COR-L47 (cell line): ENCODE results near the gene PPRC1.
A peak's percentile ranks its signal among the peaks of the same experiment; 100 is the strongest.

Source experiments
- DNase-seq: peaks from one replicate; lab custom pipeline; 2025; lab: John Stamatoyannopoulos, UW

PPRC1 gene

DNA sequence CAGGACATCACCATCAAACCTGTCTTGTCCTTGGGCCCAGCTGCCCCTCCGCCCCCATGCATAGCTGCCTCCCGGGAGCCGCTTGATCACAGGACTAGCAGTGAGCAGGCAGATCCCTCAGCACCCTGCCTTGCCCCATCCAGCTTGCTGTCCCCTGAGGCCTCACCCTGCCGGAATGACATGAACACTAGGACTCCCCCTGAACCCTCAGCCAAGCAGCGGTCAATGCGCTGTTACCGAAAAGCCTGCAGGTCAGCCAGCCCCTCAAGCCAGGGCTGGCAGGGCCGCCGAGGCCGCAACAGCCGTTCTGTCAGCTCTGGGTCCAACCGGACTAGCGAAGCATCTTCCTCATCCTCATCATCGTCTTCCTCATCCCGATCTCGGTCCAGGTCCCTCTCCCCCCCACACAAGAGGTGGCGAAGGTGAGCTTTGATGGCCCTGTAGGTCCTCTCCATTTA is 14.2 kb downstream of the PPRC1 start:
- no peak for DNase-seq

DNA sequence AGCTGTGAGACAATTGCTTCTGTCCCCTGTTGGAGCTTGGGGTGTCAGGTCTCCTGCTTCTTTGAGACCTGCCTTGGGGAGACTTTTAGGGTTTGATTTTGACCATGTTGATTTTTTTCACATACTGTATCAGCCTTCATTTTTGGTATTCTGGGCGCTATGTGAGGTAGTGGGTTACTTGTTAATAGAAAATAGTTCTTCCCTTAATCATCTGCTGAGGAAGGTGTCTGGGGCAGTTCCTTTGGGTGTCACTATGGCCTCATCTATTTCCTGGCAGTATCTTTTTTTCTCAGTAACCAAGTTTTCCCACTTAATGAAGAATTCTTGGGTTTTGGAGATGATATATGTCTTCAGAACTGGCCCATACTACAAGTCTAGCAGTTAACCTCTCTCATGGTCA is 14.7 kb downstream of the PPRC1 start:
- no peak for DNase-seq

DNA sequence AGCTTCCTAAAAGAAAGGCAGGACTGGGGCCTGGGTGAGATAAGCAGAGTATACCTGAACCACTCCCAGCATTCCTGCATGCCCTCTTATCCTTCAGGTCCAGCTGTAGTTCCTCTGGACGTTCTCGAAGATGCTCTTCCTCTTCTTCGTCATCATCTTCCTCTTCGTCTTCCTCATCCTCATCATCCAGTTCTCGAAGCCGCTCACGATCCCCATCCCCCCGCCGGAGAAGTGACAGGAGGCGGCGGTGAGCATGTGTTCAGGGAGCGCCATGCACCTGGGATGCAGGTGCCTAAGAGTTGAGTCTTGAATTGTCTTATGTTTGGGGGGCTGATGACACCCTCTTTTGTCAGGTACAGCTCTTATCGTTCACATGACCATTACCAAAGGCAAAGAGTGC is 15.4 kb downstream of the PPRC1 start:
- no peak for DNase-seq

DNA sequence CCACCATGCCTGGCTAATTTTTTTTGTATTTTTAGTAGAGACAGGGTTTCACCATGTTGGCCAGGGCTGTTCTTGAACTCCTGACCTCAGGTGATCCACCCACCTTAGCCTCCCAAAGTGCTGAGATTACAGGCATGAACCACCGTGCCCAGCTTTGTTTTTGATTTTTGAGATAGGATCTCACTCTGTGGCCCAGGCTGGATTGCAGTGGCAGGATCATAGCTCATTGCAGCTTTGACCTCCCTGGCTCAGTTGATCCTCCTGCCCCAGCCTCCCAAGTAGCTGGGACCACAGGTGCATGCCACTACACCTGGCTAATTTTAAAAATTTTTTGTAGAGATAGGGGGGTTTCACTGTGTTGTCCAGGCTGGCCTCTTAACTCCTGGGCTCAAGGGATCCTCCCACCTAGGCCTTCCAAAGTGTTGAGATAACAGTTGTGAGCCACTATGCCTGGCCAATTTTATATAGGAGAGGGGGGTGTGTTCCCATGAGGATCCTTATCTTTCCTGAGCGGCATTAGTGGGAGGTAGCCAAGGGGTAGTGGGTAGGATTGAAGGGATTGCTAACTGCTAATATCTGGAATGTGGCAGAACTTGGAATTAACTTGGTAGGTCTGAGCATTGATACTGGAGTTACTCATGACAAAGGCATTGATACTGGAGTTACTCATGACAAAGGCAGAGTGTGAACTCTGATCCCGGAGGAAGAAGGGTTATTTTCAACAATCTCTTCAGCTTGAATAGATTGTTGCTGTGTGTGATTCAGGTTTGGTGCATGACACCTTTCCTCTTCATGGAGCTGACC is 18.3 kb downstream of the PPRC1 start:
- DNase-seq, result no peak

DNA sequence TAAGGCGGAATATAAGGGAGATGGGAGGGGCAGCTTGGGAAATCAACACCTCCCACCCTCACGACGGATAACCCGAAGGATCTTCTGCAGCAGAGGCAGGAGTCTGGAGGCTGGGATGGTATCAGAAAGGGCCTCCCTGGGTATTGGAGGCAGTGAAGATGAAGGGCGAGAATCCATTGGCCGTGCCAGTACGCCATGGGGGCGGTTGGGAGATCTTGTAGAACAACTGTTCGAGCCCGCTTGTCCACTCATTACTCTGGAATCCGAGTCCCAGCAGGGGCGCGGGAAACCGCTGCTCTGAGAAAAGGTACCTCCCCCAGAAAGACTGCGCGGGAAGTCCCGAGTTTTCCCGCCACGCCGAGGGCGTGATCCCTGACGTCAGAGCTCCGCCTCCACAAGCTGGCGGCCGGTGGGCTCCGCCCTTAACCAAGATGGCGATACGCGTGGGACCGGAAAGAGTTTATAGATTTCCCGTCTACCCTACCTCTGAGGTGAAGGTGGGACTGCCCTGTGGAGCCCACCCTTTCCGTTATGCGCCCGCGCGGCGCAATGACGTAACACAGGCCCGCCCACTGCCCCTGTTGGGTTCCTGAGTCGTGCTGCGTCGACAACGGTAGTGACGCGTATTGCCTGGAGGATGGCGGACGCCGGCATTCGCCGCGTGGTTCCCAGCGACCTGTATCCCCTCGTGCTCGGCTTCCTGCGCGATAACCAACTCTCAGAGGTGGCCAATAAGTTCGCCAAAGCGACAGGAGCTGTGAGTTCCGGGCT is 19.1 kb downstream of the PPRC1 start, which contains the start of gene NOLC1:
TSS of gene NOLC1 (plus strand) at position 616 of the 771 bp plus-strand sequence. CDS start at position 638, 22 bp downstream.
- DNase-seq, result peak; percentile 91

- DNase-seq, result no peak
Measured at GRCh38 chr10:102152545-102152890, 19.7 kb downstream of the PPRC1 start.

GRCh38 chr10:102153093-102153620 is 20.3 kb downstream of the PPRC1 start:
- DNase-seq, result no peak

DNA sequence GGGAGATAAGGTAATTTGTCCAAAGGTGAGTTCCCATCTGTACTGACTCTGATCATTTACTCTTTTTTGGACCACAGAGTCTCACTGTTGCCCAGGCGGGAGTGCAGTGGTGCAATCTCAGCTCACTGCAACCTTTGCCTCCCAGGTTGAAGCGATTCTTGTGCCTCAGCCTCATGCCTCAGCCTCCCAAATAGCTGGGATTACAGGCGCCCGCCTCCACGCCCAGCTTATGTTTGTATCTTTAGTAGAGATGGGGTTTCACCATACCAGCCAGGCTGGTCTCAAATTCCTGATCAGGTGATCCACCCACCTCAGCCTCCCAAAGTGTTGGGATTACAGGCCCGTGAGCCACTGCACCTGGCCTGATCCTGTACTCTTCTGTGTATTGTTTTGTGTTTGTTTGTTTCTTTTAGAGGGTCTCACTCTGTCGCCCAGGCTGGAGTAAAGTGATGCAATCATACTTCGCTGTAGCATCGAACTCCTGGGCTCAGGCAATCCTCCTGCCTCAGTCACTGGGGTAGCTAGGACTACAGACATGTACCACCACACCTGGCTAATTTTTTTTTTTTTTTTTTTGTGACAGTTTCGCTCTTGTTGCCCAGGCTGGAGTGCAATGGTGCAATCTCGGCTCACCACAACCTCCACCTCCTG is 21.8 kb downstream of the PPRC1 start:
- no peak for DNase-seq

- DNase-seq, result no peak
Measured at GRCh38 chr10:102157224-102157623, 24.4 kb downstream of the PPRC1 start.

DNA sequence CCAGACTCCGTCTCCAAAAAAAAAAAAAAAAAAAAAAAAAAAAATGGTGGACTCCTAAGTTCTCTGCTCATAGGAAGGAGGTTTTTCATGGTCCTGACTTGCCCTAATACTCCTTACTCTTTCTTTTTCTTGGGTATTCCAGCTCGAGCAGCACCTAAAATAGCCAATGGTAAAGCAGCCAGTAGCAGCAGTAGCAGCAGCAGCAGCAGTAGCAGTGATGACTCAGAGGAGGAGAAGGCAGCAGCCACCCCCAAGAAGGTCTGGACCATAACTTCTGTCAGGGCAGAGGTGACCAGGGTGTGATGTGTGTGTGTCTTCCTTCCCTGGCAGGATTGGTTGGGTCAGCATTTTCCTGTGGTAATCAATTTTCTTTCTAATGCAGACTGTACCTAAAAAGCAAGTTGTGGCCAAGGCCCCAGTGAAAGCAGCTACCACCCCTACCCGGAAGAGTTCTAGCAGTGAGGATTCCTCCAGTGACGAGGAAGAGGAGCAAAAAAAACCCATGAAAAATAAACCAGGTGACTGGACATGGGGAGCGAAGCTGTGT is 26.3 kb downstream of the PPRC1 start:
- no peak for DNase-seq

DNA sequence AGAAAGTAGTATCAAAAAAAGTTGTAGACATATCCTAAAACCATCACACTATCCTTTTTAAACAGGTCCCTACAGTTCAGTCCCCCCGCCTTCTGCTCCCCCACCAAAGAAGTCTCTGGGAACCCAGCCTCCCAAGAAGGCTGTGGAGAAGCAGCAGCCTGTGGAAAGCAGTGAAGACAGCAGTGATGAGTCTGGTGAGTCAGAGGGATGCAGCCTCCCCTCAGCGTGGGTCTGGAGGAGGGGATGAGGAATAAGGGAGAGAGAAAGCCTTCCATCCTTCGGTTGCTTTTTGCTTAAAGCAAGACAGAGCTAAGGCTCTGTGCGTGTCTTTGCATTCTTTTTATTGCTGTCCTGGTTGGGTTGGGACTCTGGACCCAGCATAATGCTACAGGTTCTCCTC is 27.0 kb downstream of the PPRC1 start:
- no peak for DNase-seq

DNA sequence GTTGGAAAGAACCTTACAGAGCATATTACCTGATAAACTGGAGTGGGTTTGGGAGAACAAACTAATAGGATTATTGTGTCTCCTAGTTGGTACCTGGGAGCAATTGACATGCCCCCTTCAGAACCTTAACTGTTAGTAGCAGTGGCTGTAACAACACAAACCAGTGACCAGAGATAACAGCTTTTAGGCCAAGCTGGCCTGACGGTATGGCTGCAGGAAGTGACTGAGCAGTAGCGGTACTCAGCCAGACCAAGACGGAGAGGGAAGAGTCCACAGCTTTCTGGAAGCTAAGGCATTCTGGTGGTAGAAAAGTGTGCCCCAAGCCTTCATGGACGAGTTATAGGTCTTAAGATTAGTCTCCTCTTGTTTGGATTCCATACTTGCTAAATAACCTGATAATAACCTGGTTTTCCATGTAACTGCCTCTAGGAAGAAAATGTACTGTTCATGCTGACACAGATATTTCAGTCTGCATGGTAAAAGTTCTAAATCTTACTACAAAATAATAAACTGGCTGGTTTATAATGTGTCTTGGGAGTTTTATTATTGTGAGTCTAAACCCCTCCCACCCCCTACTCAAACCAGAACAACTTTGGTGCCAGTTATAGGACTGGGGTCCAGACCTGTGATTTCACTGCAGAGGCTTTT is 30.6 kb downstream of the PPRC1 start:
- DNase-seq, result no peak

DNA sequence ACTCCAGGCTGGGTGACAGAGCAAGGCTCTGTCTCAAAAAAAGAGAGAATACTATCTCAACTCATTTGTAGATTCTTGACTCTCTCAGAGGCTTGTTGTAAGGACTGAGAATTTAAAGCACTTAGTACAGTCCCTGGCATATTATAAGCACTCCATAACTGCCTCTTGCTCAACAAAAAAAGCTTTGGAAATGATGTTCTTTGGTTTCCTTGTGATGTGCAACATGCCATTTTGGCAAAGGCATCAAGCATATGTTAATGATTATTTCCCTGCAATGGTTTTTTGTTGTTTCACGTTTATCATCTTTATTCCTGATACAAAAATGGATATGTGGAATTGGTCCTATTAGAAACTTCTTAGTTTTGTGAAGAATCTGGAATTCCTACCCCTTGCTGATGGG is 35.0 kb downstream of the PPRC1 start:
- no peak for DNase-seq

DNA sequence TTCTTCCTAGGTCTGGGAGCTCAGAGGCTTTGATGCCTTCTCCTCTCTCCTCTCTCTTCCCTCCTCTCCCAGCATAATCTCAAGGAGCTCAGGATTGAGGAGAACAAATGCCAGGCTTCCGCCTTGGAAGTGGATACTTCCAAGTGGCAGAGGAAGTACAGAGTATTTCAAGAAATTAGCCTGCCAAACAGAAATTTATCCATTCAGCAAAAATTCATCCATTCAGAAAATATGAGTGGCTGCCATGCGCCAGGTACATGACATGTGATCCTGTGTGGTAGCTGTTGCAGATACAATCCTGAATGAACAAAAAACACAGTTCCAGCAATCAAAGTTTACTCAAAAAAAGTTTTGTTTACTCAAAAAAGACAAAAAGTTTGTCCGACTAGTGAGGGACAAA is 37.8 kb downstream of the PPRC1 start:
- no peak for DNase-seq

DNA sequence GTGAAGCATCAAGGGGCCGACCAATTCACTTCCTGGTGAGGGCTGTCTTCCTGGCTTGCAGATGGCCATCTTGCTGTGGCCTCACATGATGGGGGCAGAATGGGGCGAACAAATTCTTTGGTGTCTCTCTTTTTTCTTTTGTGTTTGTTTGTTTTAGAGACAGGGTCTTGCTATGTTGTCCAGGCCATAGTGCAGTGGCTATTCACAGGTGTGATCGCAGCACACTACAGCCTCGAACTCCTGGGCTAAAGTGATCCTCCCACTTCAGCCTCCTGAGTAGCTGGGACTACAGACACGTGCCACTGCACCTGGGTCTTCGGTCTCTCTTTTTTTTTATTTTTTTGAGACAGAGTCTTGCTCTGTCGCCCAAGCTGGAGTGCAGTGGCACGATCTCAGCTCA is 39.4 kb downstream of the PPRC1 start:
- DNase-seq, result no peak

GRCh38 chr10:102175415-102175814 is 42.6 kb downstream of the PPRC1 start:
- DNase-seq, result no peak

DNA sequence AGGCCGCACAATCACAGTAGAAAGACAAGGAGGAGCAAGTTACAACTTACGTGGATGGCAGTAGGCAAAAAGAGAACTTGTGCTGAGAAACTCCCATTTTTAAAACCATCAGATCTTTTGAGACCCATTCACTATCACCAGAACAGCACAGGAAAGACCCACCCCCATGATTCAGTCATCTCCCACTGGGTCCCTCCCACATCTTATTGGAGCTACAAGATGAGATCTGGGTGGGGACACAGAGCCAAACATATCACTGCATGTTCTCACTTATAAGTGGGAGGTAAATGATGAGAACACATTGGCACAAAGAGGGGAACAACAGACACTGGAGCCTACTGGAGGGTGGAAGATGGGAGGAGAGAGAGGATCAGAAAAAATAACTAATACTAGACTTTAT is 51.8 kb downstream of the PPRC1 start:
- no peak for DNase-seq

- DNase-seq, result no peak
Measured at GRCh38 chr10:102185272-102185671, 52.4 kb downstream of the PPRC1 start.

GRCh38 chr10:102185811-102186527 is 53.1 kb downstream of the PPRC1 start:
- no peak for DNase-seq

- no peak for DNase-seq
Measured at GRCh38 chr10:102188298-102188940, 55.6 kb downstream of the PPRC1 start.
